HG03520 (cell line): Measurements from ENCODE around the gene CLIC2.
"Not testable (repeated sequence)": the region's sequence is repeated elsewhere in the genome, so short reads cannot be mapped to it uniquely, and the experiment has no call there.

Experiments used
- ATAC-seq: cut with Tn5 transposase; IDR thresholded peaks from one replicate; pipeline ENCODE4 v1.9.1; 2021; ENCODE audit warnings: mild to moderate bottlenecking, moderate library complexity; ENCODE audit not compliant: unreplicated experiment

CLIC2 gene

DNA sequence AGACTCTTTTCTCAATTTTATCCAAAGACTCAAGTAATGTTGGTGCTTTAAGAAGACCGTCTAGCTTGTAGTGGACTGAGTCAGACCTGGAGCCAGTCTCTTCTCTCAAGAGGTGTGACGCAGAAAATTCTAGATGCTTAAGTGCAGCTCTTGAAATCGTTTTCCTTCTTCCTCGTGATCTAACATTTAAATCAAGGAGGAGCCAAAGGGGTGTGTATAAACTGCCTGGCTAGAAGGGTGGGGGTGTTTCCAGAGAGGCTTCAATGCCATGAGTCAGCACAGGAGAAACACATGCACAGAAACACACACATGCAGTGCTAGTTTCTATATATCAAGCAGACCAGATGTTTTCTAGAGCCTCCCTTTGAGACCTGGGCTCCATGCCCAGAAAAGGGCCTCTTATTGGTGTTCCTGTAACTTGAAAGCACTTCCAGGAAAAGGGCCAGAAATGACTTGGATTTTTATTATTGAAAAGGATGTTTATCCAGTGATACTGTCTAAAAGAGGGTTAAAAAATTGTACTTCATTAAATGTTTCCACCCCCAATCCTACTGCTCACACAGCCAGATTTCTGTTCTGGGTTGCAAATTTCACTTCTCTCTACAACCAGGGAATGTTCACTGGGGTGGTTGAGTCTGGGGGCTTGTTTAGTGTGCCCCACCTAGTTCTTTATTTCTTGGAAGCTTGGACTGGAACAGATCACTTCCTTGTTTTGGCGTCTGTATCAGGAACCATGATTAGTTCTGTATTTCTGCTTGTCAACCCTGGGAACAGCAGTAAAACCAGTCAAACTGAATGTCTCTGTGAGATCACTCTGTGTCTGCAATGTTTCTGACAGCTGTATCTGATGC lies at the start of gene CLIC2:
Gene CLIC2 (minus strand): TSS at position 129 of the 851 bp plus-strand sequence. CDS start 187 bp downstream, outside the sequence.
- ATAC-seq, result no peak

- ATAC-seq, result peak; percentile 36
Measured at GRCh38 chrX:155382529-155382967, 48.1 kb upstream of the CLIC2 start.

- ATAC-seq, result peak; percentile 63
Measured at GRCh38 chrX:155381843-155382528, 47.6 kb upstream of the CLIC2 start, which contains the start of gene F8A2. Gene F8A2, plus strand, starts transcription at chrX:155382095. Its CDS starts 20 bp downstream, at chrX:155382115.

GRCh38 chrX:155379802-155380201 lies 45.4 kb upstream of the CLIC2 start:
- not testable (repeated sequence) for ATAC-seq

DNA sequence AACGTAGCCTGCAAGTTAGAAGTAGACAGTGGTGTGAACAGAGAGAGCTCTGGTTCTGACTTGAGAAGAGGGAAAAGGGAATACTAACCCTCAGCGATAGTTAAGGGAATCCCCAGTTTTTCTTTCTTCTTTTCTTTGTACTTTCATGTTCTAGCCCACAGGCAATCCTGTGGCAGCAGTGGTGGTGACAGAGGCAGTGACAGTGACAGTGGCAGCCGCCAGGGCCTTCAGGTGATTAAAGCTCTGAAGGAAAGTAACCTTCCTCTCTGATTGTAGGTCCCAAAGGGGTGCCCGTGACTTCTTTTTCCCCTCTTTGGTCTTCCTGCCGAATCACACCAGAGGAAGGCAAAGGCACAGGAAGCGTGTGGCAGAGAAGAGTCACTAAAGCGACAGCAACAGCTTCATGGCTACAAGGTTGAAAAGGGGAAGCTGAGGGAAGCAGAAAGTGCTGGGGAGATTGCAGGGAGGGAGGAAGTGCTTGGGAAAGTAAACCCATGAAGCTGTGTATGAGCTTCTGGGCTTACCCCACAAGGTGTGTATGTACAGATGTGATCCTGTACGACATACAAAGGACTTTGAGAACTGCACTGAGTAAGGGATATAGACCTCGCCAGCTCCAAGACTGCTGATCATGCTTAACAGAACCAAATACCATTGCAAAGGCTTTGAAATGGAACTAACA lies 39.5 kb upstream of the CLIC2 start:
- peak; percentile 65 for ATAC-seq

GRCh38 chrX:155363712-155364111 lies 29.3 kb upstream of the CLIC2 start:
- not testable (repeated sequence) for ATAC-seq

DNA sequence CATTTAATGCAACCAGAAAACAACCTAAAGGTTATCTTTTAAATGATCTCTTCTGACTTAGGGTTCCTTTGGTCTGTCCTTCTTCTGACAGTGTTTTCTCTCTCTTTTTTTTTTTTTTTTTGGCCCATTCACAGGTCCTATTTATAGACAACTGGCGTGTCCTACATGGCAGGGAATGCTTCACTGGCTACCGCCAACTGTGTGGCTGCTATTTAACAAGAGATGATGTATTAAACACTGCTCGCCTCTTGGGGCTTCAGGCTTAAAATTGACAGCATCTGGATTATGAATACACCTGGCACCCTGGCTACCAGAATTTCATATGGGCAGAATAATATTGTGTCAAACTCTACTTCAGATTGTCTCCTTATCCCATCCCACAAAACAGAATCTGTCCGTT lies 15.0 kb upstream of the CLIC2 start:
- not testable (repeated sequence) for ATAC-seq

- ATAC-seq, result not testable (repeated sequence)
Measured at GRCh38 chrX:155345689-155346088, 11.3 kb upstream of the CLIC2 start.

DNA sequence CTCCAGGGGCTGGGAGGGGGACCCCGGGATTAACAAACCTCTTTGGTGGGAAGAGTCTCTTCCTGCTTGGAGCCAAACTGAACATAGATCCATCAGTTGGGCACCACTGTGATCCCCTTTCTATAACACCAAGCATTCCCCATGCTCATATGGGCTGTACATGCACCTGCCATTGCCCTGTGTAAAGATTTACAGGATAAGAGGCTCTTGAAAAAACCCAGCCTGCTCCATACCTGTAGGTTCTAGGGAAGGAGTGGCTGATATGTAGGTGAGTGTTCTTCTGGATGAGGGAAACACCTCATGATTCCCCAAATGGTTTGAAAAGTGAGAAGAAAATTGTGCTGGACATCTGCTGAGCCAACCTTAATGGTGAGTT lies 911 bp upstream of the CLIC2 start:
- ATAC-seq, result not testable (repeated sequence)

DNA sequence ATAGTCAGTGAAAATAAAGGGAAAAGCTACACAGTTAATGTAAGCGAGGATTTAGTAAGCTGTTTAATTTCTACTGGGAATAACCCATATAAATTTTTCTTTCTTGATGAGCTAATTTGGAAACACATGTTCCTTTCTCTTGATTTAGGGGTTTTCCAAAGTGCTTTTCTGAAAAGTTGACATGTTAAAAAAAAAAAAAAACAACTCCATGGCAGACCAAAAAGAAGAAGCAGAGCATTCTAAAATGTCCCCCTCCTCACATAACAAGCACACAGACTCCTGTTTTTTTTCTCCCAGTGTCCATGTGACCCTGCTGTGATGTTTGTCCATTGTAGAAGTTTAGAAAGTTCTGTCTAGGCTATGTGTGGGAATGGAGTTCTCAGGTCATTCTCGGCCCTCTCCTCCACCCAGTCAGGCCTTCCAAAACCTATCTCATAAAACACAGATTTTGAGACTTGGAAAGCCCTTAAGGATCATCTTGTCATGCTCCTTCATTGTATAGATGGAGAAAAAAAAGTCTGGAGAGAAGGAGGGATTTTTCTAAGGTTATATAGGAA lies 792 bp downstream of the CLIC2 start:
- no peak for ATAC-seq

DNA sequence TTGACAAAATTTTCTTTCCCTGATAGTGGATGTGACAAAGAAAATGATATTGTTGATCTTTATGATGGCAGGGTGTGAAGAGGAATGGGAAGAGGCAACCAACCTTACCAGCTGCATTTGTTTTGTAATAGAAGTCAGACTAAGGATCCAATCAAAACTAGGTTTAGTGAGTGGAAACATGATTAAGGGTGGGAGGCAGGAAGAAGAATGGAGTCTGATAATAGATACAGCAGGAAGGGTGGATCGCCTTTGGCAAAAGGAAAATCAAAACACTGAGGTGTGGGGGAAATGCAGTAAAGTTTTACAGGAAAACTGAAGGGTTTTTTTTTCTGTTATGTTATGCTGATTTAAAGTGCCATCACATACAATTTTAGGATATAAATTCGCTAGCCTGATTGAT lies 3.4 kb downstream of the CLIC2 start:
- ATAC-seq, result no peak

DNA sequence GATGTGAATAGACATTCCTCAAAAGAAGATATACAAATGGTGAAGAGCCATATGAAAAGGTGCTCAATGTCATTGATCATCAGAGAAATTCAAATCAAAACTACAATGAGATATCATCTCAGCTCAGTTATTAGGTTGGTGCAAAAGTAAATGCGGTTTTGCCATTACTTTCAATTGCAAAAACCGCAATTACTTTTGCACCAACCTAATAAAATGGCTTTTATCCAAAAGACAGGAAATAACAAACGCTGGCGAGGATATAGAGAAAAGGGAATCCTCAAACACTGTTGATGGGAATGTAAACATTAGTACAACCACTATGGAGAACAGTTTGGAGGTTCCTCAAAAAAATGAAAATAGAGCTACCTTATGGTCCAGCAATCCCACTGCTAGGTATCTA lies 5.1 kb downstream of the CLIC2 start:
- no peak for ATAC-seq

GRCh38 chrX:155326610-155327009 lies 7.8 kb downstream of the CLIC2 start:
- ATAC-seq, result no peak

DNA sequence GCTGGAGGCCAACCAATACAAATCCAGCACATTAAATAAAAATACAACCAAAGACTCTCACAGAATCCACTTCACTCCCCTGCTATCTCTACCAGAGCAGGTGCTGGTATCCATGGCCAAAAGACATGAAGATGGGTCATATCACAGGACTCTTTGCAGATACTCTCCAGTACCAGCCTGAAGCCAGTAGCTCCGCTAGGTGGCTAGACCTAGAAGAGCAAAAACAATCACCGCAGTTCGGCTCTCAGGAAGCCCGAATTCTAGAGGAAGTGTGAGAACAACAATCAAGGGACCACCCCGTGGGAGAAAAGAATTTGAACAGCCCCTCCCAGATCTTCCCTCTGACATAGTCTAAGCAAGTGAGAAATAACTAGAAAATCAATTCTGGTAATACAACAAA lies 20.2 kb downstream of the CLIC2 start:
- ATAC-seq, result no peak

DNA sequence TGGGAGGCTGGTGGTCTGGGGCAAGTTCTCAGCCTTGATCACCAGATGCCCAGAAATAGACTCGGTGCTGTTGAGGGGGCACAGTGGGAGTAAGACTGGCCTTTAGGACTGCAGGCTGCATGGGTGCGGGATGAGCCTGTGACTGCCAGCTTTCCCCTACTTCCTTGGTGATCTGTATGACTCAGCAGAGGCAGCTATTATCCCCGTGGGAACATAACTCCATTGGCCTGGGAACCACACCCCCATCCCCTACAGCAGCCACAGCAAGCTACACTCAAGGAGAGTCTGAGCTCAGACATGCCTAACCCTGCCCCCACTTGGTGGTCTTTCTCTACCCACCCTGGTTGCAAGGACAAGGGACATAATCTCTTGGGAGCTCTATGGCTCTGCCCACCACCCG lies 20.6 kb downstream of the CLIC2 start:
- no peak for ATAC-seq

DNA sequence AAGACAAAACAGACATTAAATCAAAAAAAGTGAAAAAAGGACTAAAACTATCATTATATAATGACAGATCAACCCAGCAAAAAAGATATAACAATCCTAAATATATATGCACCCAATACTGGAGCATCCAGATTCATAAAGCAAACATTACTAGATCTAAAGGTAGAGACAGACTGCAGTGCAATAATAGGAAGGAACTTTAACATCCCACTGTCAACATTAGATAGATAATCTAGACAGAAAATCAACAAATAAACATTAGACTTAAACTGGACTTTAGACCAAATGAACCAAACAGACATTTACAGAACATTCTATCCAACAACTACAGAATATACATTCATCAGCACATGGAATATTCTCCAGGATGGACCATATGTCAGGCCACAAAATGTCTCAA lies 40.6 kb downstream of the CLIC2 start:
- no peak for ATAC-seq

- ATAC-seq, result no peak
Measured at GRCh38 chrX:155279873-155280272, 54.5 kb downstream of the CLIC2 start.

GRCh38 chrX:155270969-155271368 lies 63.4 kb downstream of the CLIC2 start:
- ATAC-seq, result no peak

DNA sequence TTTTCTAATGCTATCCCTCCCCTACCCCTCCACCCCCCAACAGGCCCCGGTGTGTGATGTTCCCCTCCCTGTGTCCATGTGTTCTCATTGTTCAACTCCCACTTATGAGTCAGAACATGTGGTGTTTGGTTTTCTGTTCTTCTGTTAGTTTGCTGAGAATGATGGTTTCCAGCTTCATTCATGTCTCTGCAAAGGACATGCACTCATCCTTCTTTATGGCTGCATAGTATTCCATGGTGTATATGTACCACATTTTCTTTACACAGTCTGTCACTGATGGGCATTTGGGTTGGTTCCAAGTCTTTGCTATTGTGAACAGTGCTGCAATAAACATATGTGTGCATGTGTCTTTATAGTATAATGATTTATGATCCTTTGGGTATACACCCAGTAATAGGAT lies 66.4 kb downstream of the CLIC2 start:
- ATAC-seq, result not testable (repeated sequence)

DNA sequence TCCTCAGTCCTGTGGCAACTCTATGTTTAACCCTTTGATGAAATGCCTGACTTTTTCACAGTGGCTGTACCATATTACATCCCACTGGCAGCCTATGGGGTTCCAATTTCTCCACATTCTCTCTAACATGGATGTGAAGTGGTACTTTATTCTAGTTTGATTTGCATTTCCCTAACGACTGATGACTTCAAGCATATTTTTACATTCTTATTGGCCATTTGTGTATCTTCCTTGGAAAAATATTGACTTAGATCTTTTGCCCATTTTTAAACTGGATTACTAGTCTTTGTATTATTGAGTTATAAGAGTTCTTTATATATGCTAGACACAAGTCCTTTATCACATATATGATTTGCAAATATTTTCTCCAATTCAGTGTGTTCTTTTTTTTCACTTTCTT lies 68.0 kb downstream of the CLIC2 start:
- no peak for ATAC-seq
